Uterus (tissue), 2 donors: Measurements from ENCODE around the gene CYP2J2.

ENCODE experiments used
- POLR2A ChIP-seq, 2 donors: fragments of 450-650 bp; IDR thresholded peaks; one replicate each; pipeline ENCODE4 v1.6.1; 2016; ENCODE audit warnings: antibody characterized with exemption in 2 of 2, mild to moderate bottlenecking in 1 of 2, moderate library complexity in 1 of 2
- TF ChIP-seq, protein P1 (sequence below), 4 experiments: fragments of 200-600 bp in 2 of 4; fragments of 450-650 bp in 2 of 4; sonication (generic) in 2 of 4; IDR thresholded peaks; one replicate each; pipeline ENCODE4 v1.5.1; 2016 to 2019; ENCODE audit warnings: antibody characterized with exemption in 4 of 4, mild to moderate bottlenecking in 2 of 4, moderate library complexity in 1 of 4

DNA sequence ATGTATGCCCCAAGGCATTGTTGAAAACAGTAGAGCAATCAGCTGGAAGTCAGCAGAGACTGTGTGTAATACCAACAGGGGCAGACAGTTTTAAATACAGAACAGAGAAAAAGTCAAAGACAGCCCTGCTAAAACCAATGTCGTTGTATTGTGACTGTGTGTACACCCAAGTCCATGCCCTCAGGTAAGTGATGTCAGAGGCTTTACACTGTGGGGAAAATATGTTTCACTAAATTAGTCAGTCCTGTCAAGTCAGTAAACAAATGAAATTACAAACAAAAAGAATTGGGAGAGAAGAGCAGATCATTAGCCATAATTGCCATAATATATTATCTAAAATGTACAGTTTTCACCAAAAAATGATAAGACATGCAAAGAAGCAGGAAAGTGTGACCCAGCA, 2.4 kb upstream of the CYP2J2 start:
- TF ChIP-seq, protein P1, sequence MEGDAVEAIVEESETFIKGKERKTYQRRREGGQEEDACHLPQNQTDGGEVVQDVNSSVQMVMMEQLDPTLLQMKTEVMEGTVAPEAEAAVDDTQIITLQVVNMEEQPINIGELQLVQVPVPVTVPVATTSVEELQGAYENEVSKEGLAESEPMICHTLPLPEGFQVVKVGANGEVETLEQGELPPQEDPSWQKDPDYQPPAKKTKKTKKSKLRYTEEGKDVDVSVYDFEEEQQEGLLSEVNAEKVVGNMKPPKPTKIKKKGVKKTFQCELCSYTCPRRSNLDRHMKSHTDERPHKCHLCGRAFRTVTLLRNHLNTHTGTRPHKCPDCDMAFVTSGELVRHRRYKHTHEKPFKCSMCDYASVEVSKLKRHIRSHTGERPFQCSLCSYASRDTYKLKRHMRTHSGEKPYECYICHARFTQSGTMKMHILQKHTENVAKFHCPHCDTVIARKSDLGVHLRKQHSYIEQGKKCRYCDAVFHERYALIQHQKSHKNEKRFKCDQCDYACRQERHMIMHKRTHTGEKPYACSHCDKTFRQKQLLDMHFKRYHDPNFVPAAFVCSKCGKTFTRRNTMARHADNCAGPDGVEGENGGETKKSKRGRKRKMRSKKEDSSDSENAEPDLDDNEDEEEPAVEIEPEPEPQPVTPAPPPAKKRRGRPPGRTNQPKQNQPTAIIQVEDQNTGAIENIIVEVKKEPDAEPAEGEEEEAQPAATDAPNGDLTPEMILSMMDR (IDR thresholded peaks at IDR 0.05) = no peak
- TF ChIP-seq POLR2A (IDR thresholded peaks at IDR 0.05) = no peak
